NCI-H2029 (cell line): ENCODE data around the gene UFC1.
"Not testable (repeated sequence)": the region's sequence is repeated elsewhere in the genome, so short reads cannot be mapped to it uniquely, and the experiment has no call there.

ENCODE experiments used
- DNase-seq: peaks from one replicate; lab custom pipeline; 2025; lab: John Stamatoyannopoulos, UW

UFC1 gene

GRCh38 chr1:161153682-161154337 is at the start of gene UFC1:
TSS of gene UFC1 (plus strand) at chr1:161153978. CDS start at chr1:161153998, 20 bp downstream.
- DNase-seq: peak; percentile 90

DNA sequence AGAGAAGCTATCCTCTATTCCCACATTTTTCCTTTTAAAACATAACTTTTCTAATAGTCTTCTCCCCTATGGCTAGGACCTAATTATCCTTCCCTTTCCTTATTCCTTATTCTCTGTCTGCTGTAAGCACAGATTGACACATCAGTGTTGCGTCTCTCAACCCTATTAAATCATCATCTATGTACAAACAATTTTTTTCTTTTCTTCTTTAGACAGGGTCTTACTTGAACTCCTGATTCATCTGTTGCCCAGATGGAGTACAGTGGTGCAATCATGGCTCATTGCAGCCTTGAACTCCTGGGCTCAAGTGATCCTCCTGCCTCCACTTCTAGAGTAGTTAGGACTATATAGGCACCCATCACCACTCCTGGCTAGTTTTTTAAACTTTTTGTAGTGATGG is 47.3 kb upstream of the UFC1 start:
- DNase-seq: no peak

DNA sequence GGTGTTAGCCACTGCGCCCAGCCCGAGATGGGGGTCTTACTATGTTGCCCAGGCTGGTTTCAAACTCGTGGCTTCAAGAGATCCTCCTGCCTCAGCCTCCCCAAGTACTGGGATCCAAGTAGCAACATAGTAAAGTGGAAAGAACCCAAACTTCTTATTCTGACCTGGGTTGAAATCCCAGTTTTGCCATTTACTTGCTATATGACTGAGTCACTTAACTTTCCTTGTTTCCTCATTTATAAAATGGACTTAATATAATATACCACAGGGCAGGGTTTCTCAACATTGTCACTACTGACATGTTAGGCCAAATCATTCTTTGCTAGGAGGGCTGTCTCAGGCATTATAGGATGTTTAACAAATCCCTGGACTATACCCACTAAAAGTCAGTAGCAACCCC is 42.7 kb upstream of the UFC1 start:
- DNase-seq: no peak

DNA sequence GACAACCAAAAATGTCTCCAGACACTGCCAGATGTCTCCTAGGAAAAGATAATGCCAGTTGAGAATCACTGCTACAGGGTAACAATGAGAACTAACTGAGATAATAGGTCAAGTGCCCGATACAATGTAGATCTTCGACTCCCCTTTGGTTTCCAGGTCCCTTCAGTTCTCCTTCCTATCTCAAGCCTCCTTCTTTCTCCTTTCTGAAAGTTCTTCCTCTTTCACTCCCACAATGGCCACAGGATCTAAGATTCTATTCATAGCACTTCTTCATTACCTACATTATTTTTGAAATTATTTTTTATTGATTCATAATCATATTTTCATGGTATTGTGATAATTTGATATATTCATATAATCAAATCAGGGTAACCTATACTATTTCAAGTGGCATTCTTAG is 42.3 kb upstream of the UFC1 start:
- no peak for DNase-seq

- DNase-seq: no peak
These were observed 39.9 kb upstream of the UFC1 start for GRCh38 chr1:161113915-161114314.

DNA sequence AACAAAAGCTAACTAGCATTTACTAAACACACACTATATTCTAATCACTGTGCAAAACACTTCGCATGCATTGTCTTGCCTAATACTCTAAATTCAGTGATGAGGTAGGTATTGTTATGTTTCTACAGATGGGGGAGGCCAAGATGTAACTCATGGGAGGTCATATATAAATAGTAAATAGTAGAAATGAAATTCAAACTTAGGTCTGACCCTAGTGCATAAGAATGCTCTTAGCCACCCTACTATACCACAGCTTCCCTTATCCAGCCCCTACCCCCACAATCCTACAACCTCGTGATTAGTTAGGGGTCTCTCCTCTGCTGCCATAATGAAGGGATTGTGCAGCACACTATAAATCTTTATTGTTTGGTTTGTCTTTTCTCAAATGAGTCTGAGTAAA is 39.2 kb upstream of the UFC1 start:
- no peak for DNase-seq

- DNase-seq: no peak
These were observed 38.6 kb upstream of the UFC1 start for GRCh38 chr1:161115132-161115711.

DNA sequence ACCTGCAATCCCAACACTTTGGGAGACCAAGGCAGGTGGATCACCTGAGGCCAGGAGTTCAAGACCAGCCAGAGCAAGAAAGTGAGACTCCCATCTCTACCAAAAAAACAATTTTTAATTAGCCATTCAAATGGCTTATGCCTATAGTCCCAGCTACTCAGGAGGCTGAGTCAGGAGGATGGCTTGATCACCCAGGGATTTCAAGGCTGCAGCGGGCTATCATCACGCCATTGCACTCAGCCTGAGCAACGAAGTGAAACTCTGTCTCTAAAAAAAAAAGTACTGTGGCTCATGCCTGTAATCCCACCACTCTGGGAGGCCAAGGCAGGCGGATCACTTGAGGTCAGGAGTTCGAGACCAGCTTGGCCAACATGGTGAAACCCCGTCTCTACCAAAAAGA is 37.8 kb upstream of the UFC1 start:
- not testable (repeated sequence) for DNase-seq

- peak; percentile 75 for DNase-seq
These were observed 35.8 kb upstream of the UFC1 start, which contains the start of the genes NIT1 and PFDN2 for GRCh38 chr1:161117759-161118581. TSS of gene NIT1 (plus strand) at chr1:161118105. CDS start at chr1:161118177, 72 bp downstream. TSS of gene PFDN2 (minus strand) at chr1:161118037. CDS start at chr1:161118026, 11 bp downstream.

DNA sequence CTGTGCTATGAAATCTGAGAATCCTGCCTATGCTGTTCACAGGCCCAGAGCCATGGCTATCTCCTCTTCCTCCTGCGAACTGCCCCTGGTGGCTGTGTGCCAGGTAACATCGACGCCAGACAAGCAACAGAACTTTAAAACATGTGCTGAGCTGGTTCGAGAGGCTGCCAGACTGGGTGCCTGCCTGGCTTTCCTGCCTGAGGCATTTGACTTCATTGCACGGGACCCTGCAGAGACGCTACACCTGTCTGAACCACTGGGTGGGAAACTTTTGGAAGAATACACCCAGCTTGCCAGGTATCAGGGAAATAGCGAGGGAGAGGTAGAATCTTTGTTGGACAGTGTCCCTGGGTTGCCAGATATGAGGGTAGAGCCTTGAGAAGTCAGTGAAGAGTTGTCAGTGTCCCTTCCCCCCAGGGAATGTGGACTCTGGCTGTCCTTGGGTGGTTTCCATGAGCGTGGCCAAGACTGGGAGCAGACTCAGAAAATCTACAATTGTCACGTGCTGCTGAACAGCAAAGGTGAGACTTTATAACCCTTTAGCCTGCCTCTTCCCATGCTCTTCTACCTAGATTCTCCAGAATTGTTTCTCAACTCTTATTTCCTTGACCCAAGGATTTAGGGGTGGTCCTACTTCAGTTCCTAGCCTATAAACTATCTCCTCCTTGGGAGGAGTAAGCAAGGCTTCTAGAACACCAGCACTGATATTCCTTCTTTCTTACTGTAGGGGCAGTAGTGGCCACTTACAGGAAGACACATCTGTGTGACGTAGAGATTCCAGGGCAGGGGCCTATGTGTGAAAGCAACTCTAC is 34.5 kb upstream of the UFC1 start:
- DNase-seq: no peak

DNA sequence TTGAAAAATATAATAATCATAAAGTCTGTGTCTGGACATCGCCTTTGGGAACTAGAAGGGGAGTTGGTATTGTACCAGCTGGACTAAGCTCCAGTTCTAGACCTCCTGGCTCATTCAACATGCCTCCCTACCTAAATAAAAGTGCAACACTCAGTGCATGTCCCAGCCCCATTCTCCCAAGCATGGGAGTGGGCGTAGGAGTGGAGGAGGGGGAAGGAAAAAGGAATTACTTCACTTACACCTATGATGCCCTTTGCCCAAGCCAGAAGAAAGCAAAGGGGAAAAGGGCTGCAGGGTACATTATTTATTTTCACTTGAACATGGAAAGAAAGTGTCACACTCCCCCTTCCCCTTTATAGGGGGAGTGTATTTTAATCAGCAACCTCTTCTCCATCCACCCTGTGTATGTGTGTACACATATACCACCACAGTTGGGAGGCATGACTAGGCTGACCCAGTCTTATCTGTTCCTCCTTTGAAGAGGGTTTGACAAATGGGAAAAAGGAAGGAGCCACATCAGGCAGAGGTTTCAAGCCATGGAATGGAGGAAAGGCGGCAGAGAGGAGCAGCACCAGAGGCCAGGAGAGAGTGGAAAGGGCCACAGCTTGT is 32.6 kb upstream of the UFC1 start:
- DNase-seq: no peak

DNA sequence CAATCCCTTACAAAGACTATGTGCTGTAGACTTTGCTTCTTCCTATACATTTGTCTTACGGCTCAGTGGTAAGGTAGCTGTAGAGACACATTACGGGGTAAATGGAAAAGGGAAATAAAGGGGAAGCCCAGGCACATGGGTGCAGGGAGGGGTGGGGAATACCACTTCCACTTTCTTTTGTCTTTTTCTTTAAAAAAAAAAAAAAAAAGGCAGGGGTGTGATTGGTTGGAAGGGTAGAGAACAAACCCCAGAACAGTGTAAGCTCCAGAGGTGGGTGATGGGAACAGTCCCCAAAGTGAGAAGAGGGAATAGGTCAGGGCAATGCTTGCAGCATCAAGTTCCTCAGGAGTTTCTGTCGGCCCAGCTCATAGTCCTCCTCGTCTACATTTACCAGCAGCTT is 31.9 kb upstream of the UFC1 start:
- no peak for DNase-seq

GRCh38 chr1:161122967-161123366 is 30.8 kb upstream of the UFC1 start:
- DNase-seq: no peak

- no peak for DNase-seq
These were observed 26.1 kb upstream of the UFC1 start for GRCh38 chr1:161127649-161128048.

- no peak for DNase-seq
These were observed 25.0 kb upstream of the UFC1 start for GRCh38 chr1:161128591-161129420.

DNA sequence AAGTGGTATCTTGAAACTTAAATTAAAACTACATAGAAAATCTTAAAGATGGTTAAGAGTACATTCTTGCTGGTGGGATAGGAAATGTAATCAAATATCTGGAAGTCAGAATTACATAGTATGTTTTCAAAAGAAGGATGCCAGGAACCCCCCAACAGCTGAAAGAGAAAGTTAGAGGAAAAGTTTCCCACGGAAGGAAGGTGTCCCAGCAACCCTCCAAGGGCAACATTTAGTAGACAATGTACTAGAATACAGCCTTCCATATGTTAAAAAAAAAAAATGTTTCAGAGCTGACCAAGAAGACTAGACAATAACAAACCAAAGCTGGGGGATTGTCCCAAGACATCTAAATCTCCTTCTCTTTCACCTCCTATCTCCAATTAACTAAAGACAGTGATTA is 23.5 kb upstream of the UFC1 start:
- no peak for DNase-seq

GRCh38 chr1:161131523-161132409 is 22.0 kb upstream of the UFC1 start:
- DNase-seq: no peak

- peak; percentile 96 for DNase-seq
These were observed 21.2 kb upstream of the UFC1 start, which contains the start of gene DEDD for GRCh38 chr1:161132410-161133219. TSS of gene DEDD (minus strand) at chr1:161132667. CDS start at chr1:161124462, 8,205 bp downstream.
